Measurements from ENCODE around the gene KRT13. TPM values are rescaled to one million over a fixed set of nuclear protein-coding genes. Genes with fewer than 3 reads are reported as not detected.

The KRT13 gene
- total RNA-seq, 1 donor from 2014 or later = 5.5 TPM

DNA sequence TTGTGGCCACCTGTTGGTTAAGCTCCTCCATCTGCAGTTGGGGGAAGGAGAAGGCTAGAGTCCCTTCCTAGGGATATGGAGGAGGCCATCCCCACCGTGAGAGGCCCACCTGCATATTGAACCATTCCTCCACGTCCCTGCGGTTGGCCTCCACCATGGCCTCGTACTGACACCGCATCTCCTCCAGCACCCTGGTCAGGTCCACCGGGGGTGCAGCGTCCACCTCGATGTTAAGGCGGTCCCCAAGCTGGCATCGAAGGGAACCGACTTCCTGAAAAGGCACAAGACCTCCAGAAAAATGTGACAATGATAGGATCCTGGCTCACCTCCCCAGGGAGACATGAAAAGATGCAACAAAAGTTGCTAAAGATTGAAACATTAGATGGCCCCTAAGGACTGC lies 41.2 kb downstream of the KRT13 start:
- Histone ChIP-seq H3K27ac (no peak overlapping the region), H3K9me3 (no peaks in the 10 kb centered on the region), H3K27me3 (no peaks in the 10 kb centered on the region), H3K36me3 (no peaks in the 10 kb centered on the region), H3K4me1 (no peaks in the 10 kb centered on the region), H3K4me3 (no peak overlapping the region)
- intact Hi-C loops (cut with DNase I) = no loop called here
- DNase-seq = no peak
- ATAC-seq = no peak
- TF ChIP-seq, protein P1, sequence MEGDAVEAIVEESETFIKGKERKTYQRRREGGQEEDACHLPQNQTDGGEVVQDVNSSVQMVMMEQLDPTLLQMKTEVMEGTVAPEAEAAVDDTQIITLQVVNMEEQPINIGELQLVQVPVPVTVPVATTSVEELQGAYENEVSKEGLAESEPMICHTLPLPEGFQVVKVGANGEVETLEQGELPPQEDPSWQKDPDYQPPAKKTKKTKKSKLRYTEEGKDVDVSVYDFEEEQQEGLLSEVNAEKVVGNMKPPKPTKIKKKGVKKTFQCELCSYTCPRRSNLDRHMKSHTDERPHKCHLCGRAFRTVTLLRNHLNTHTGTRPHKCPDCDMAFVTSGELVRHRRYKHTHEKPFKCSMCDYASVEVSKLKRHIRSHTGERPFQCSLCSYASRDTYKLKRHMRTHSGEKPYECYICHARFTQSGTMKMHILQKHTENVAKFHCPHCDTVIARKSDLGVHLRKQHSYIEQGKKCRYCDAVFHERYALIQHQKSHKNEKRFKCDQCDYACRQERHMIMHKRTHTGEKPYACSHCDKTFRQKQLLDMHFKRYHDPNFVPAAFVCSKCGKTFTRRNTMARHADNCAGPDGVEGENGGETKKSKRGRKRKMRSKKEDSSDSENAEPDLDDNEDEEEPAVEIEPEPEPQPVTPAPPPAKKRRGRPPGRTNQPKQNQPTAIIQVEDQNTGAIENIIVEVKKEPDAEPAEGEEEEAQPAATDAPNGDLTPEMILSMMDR (IDR thresholded peaks at IDR 0.05) = no peak

DNA sequence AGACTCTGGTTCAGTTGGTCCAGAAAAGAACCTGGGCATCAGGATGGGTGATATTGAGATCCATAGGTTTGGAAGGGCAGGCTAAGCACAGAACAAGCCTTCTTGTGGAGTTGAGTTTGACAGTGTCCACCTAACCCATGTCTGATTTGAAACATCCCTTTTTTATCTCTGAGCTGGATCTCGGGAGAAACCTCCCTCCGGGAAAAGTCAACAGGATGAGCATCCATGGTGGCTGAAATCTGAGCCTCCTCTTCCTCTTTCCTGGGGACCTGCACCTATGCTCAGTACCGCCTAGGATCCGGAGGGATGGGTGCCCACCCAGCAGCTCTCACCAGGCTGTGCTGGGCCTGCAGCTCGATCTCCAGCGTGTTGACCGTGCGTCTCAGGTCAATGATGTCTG lies 41.7 kb downstream of the KRT13 start:
- Histone ChIP-seq H3K36me3 (no peaks in the 10 kb centered on the region), H3K4me1 (no peaks in the 10 kb centered on the region), H3K4me3 (no peak overlapping the region), H3K27ac (no peak overlapping the region), H3K27me3 (no peaks in the 10 kb centered on the region), H3K9me3 (no peaks in the 10 kb centered on the region)
- intact Hi-C loops (cut with DNase I) = no loop called here
- TF ChIP-seq, protein P1 (IDR thresholded peaks at IDR 0.05) = no peak
- ATAC-seq = no peak
- no peak for DNase-seq

DNA sequence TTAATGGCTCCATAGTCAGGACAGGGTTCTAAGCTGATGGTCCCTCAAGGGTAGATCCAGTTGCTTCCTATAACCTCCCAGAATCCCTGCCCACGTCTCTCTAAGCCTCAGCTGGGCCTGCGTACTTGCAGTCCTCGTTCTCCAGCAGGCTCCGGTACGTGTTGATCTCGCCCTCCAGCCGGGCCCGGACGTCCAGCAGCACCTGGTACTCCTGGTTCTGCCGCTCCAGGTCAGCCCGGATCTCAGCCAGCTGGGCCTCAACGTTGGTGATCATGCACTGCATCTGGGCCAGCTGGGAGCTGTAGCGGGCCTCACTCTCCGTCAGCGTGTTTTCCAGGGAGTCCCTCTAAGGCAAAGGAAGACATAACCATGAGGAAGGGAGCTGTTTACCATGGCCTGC lies 42.7 kb downstream of the KRT13 start:
- no peak for ATAC-seq
- H3K4me1 ChIP-seq = no peaks in the 10 kb centered on the region

DNA sequence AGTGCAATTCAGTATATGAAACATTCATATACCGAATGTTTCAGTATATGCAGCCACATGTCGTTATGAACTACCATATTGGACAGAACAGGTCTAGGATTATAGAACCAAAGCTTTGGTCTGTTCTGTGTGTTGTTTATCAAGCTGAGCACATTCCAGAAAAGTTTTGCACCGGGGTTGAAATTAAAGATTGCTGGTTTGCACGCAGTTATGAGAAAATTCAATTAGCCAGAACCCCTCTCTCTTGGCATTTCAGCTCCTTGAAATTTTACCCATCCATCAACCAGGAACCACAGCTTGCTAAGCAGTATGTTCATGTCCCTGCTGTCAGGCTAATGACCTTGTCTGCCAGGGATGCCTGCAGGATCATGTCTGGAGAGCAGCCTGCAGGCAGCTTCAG lies 47.7 kb downstream of the KRT13 start:
- Histone ChIP-seq H3K4me3 (no peak overlapping the region), H3K27me3 (no peaks in the 10 kb centered on the region), H3K36me3 (no peaks in the 10 kb centered on the region), H3K9me3 (no peaks in the 10 kb centered on the region), H3K27ac (no peak overlapping the region), H3K4me1 (no peaks in the 10 kb centered on the region)
- intact Hi-C loops (cut with DNase I) = no loop called here
- TF ChIP-seq, protein P1 (IDR thresholded peaks at IDR 0.05) = no peak
- DNase-seq (no peak), ATAC-seq (no peak)

More for the DNA sequence above, 42.7 kb downstream of the KRT13 start:
- intact Hi-C loops (cut with DNase I) = no loop called here
- DNase-seq = no peak
- Histone ChIP-seq H3K4me3 (no peak overlapping the region), H3K27ac (no peak overlapping the region), H3K27me3 (no peaks in the 10 kb centered on the region), H3K36me3 (no peaks in the 10 kb centered on the region), H3K9me3 (no peaks in the 10 kb centered on the region)
- TF ChIP-seq, protein P1 (IDR thresholded peaks at IDR 0.05) = no peak

DNA sequence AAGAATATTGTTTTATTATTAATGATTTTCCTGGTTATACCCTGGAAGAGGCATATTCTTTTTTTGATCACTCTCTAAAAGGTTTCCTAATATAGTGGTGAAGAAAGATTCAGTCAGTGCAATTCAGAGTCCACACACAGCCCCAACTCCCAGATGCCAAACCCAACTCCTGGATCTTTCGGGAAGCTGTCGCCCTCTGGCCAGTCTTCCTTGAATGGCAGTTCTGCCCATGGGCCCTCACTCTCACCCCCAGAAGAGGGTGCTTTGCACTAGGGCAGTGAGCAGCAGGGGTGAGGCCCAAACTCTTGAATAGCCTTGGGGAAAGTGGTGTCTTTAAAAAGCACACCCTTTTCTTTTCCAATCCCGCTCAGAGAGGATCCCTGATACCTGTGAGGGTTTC lies 49.2 kb downstream of the KRT13 start:
- ATAC-seq (no peak), DNase-seq (no peak)
- TF ChIP-seq, protein P1 (IDR thresholded peaks at IDR 0.05) = no peak
- H3K9me3 ChIP-seq = no peaks in the 10 kb centered on the region
- H3K27me3 ChIP-seq = no peaks in the 10 kb centered on the region
- intact Hi-C loops (cut with DNase I) = no loop called here
- H3K4me3 ChIP-seq = no peak overlapping the region
- no peaks in the 10 kb centered on the region for H3K36me3 ChIP-seq
- no peak overlapping the region for H3K27ac ChIP-seq
- H3K4me1 ChIP-seq = no peaks in the 10 kb centered on the region

DNA sequence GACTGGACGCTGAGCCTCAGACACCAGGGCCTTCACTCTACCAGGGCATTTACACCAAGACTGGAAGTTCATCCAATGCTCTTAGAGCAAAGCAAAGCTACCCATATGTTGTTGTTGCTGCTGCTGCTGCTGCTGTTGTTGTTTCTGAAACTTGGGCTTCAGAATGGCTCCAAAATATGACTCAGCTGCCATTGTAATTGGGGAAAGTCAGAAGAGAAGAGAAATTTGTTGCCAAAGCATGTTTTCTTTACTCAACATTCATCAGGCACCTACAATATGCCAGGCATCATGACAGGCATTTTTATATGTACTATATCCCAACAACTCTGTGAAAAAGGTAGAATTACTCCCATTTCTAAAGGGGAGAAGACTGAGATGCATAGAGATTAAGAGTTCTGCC lies 50.2 kb downstream of the KRT13 start:
- DNase-seq = no peak
- no peaks in the 10 kb centered on the region for H3K36me3 ChIP-seq
- no peak for ATAC-seq
- intact Hi-C loops (cut with DNase I) = no loop called here
- H3K27ac ChIP-seq = no peak overlapping the region
- TF ChIP-seq, protein P1 (IDR thresholded peaks at IDR 0.05) = no peak
- no peaks in the 10 kb centered on the region for H3K9me3 ChIP-seq
- H3K4me1 ChIP-seq = no peaks in the 10 kb centered on the region
- H3K27me3 ChIP-seq = no peaks in the 10 kb centered on the region
- no peak overlapping the region for H3K4me3 ChIP-seq

Data from upper lobe of right lung (tissue), 1 donor.